HK-2 (cell line): ENCODE data around the gene RIPOR2.
A peak's percentile ranks its signal among the peaks of the same experiment; 100 is the strongest.

Experiments used
- DNase-seq: peaks from one replicate; pipeline ENCODE4 v3.0.0-alpha.2; 2018; ENCODE audit not compliant: unreplicated experiment

Gene RIPOR2

DNA sequence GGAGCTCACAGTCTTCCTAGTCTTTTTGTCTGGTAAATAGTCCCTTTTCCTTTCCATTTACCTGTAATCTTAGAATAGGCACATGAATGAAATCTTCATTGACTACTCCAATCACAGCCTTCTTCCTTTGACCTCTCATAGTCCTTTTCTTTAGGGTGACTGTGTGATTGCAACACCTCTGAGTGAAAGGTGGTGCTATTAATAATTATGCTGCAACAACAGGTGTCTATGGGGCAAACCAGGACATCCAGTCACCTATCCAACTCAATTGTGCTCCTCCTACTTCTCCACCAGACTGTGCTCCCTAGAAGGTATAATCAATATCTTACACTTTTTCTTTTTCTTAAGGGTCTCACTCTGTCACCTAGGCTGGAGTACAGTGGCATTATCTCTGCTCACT, 29.4 kb downstream of the RIPOR2 start:
- DNase-seq: no peak

DNA sequence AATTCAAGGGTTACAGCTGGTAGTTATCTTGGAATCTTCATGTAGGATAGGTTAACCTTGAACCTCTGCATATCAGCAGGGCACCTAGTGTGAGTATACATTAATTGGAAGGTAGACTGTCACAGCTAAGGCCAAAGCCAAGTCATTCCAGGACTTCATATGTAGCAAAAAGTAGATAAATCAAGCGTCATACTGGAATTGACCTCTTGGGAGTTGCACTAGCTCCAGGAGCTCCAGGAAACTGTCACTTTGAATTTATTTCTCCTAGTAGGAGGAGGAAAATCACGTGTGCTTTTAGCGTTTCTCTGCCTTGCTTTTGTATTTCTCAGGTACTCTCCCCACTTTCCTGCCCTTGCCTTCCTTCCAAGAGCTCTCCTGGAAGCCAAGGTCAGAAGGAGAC, 30.3 kb downstream of the RIPOR2 start:
- DNase-seq: no peak

DNA sequence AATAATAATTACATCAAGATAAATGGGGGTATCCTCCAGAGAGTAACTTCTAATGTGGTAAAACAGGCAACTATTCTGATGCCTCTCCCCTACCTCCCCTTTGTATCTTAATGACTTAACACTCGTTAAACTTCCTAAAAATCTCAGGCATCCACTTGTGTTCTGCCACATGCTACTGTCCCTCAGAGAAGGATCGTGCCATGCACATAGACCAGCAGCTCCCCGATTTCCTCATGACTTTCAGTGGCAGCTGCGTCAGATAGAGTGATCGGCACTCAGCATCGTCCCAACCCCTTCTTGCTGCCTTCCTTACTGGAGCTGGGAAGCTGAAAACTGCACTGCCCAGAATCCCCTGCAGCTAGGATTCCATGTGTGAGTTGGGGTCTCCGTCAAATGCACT, 32.1 kb downstream of the RIPOR2 start:
- no peak for DNase-seq

DNA sequence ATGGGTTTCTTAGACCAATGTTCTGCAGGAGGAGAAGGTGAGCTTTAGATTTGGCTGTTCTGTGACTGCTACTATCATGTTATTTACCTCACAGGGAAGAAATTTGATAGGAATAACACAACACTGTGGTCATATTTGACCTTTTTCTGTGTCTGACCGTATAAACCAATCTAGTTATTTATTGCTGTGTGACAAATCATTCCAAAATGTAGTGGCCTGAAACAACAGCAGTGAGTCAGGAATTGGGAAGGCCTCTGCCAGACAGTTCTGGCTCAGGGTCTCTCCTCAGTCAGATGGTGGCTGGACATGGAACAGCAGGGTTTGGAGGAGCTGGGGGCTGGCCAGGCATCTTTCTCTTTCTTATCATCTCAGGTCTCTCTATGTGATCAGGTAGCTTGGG, 33.0 kb downstream of the RIPOR2 start:
- DNase-seq: peak; percentile 8

DNA sequence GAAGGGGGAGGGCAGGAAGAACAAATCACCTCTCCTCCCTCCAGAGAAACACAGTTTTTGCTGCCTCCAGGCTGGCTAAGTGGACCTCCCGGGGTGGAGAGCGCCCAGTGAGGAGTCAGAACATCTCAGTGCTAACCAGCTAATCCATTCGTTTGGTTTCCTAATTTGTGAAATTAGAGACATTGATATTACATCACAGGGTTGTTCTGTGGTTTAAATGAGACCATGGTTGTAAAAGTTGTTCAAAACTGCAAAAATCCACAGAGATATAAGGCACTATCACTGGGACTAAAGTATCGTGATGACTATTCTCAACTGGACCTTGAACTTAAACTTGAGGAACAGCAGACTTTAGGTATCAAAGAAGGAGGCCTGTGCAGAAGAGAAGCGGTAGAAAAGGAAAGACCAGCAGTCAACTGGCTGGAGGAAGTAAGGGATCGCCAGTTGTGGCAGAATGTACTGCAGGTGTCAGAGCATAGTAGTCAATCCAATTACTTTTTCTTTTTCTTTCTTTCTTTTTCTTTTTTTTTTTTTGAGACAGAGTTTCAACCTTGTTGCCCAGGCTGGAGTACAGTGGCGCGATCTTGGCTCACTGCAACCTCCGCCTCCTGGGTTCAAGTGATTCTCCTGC, 33.9 kb downstream of the RIPOR2 start:
- DNase-seq: no peak

DNA sequence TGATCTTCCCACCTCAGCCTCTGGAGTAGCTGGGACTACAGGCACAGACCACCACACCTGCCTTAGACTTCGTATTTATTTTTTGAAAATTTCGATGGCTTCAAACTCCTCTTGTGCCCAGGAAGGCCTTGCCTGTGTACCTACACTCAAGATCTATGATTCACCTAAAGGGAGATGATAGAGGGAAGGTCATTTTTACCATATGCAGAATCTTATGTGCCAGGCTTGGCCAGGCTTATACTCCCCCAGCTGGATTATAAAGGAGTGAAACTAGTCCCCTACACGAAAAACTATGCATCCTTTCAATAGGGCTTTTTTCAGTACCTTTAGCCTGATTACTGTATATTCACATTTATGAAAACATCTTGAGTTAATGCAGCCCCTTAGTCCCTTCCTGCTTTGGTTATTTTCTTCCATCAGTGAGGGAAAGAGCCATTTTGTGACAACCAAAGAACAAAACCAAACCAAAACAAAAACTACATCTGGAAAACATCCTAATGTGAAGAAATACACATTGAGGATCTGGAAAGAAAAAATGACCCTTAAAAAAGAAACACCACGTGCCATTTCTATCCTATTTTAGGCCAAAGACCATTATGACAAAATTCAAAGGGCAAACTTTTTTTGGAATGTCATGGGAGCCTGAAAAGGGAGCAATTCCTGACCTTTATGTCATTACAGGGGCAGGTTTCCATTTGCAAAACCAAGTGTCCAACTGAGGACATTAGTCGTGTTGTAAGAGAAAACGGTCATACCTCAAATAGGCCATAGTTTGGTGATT, 34.7 kb downstream of the RIPOR2 start:
- DNase-seq: no peak

DNA sequence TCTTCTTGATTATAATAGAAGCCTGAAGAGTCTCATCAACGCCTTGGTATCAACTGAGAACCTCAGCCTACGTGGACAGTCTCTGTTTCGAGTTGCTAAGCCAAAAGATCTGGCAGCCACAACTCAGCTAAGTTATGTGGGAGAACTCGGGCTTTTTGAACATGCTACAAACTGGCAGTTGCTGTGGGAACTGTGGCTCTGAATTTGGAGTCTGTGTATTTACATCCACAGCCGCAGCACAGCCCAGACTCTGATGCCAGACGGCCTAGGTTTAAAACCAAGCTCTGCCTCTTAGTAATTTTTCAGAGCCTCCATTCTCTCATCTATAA, 35.8 kb downstream of the RIPOR2 start:
- no peak for DNase-seq

DNA sequence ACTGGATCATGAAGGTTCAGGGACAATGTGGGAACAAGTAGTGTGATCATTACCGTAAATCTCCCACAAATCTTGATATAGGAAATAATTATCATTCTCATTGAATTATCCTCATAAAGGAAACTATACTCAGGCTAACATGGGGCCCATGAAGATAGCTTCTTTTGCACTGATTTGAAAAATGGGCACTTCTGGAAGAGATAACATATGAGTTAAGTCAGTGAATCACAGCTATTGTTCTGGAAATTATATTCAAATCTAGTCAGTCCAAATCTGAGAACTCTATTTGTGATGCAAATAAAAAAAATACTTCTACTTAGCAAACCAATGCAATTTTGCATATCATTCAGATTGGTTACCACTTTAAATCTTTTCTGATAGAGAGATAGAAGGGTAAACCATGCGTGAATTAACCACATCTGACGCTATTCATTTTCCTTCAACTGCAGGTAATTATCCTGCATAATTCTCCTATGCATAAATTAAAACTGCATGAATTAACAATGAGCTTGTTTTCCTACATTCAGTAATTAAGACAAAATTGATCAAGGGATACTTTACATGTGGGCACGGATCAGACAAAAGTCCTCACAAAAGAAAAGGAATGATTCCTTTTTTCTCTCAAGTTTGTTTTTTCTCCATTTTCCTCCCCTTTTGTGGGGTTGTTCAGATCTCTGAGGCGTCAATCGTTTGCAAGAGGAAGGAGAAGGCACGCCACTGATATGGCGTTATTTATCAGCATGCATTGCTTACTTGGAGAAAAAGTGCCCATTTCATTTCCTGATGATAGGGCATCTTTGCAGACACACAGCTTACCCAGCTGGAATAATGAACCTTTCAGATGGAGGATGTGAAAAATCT, 36.4 kb downstream of the RIPOR2 start:
- no peak for DNase-seq

DNA sequence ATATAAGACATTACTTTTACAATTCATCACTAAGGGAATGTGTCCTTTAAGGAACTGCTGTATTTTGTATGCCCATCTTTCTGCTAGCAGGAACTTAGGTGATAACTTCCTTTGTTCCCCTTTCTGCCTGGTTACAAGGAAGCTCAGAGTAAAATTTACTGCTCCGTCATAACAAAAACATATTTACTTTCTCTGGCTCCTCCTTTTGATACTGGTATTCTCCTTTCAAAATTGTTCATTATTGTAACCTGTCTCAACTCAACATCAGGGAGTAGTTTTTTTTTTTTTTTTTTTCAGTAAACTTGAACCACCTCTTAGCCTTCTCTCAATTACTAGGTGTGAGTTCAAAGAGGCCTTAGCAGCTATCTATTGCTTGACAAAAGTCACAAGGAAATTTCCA, 37.1 kb downstream of the RIPOR2 start:
- no peak for DNase-seq

DNA sequence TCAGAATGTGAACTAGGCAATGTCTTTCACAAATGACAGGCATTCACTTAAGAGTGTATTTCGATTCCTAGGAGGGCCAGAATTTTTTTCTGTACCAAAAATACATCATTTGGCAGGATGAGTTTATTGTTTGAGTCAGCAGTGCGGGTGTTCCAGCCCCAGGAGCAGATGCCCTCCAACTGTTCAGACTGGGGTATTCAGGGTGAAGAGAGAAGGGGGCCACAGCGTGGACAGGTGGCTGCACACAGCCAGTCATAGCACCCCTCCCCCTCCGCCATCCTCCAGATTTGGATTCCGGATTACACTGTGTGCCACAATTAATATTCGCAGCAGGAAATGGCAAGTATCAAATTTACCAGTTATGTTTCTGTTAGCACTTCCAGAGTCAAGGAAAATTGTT, 38.6 kb downstream of the RIPOR2 start:
- DNase-seq: no peak

DNA sequence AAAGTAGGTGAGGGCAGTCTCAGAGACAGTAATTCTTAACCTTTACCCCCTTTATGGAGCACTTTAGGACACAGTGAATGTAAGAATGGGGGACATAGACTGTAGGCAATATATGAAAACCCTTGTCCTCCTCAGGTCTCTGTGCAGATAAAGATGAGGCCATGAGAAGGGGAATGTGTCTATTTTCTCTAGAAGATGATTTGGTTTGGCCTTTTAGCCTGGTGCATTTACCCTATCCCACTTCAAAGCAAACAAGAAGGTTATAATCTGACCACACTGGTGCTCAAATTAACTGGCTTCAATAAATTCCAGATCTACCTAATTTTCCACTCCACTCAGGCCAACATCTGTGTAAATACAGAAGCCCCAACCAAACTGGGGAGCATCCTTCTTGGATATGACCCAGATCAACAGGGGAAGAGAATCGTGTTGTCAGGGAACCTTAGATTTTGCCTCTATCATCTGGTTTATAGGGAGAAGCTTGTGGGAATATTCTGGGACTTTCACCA, 42.4 kb downstream of the RIPOR2 start:
- no peak for DNase-seq

DNA sequence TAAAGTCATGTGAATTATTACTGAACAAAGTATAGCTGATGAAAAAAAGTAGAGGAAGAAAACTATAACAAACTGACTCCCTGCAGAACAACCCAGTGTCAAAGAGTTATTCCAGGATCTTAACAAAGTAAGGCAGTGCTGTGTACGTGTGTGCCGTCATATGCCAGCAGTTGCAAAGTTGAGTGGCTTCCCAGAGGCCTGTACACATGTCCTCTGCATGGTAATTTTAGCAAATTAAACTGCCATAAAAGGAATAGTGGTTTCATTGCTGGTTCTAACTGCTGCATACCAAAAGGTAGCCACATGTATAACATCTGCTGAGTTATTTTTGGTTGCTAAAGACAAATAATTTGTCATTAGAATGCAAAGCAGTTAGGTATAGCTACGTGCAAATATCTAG, 44.8 kb downstream of the RIPOR2 start:
- no peak for DNase-seq

DNA sequence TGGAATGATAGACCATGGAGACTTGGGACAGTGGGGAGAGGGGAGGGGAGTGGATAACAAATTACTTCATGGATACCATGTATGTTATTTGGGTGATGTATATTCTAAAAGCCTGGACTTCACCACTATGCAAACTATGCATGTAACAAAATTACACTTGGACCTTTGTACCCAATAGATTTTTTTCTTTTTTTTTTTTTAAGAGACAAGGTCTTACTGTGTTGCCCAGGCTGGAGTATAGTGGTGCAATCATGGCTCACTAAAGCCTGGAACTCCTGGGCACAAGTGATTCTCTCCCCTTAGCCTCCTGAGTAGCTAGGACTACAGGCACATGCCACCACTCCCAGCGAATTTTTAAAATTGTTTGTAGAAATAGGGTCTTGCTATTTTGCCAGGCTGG, 45.3 kb downstream of the RIPOR2 start:
- no peak for DNase-seq

DNA sequence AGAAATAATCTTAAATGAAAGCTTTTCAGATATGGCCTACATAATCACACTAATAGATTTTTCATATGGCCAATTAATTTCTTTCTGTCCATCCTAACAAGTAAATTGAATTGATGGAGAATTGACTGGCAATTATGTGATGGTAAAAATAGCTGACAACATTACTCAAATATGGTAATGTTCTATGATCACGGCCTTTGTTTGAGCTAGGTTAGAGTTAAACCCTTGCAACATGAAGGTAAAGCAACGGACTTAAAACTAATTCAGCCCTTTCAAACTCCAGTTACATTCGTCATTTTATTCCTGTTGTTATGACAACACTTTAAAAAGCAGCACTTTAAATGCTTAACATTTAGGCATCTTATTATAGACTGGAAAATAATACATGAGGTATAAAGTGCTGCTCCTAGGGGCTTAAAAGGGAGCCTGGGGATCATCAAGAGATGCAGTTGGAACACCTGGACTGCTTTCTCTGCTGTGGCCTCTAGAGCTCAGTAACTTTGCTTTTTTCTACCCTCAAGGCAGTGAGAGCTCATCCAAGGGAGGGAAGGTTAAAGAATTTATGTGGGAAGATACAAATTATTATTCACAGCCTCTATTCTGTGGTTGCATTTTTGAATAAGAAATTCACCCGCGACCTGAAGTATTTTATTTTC, 46.9 kb downstream of the RIPOR2 start:
- no peak for DNase-seq

DNA sequence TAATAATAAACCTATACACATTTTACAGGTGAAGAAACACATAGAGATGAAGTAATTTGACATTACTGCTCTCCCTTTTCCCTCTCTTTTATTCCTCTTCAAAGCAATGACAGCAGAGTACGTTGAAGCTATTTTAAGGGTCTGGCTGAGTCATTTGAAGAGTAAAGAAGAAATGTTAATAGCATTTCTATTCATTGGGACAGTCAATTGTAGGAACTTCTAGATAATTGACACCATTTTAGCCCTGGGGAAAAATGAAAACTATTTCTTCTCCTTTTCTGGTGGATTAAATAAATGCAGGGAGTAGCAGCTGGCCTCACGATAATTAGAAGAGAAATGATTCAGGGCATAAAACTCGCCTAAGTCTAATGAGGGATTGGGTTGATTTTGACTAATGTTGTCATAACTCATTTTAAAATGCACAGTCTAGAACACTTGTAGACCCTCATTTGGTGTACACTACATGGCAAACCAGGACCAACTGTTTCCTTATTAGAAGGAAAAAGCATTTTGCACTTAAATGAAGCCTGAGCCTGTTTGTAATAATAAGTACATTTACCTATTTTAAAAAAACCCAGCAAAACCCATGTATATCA, 48.1 kb downstream of the RIPOR2 start:
- no peak for DNase-seq

DNA sequence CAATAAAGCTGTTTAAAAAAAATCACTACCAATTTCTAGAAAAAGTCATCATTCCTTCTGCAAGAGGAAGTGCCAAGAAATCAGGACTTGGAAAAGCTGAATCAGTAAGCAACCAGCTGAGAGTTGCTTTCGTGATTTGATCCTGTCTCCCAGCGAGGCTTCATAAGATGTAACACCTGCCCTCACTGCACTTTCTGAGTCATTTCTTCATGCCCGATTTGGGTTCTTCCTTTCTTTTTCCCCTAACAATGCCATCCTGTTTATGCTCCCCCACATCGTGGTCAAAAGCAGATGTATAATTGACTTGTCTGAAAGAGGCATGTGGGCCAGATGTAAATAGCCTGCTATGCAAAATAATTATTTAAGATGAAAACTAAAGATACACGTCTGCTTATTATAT, 52.1 kb downstream of the RIPOR2 start:
- no peak for DNase-seq

DNA sequence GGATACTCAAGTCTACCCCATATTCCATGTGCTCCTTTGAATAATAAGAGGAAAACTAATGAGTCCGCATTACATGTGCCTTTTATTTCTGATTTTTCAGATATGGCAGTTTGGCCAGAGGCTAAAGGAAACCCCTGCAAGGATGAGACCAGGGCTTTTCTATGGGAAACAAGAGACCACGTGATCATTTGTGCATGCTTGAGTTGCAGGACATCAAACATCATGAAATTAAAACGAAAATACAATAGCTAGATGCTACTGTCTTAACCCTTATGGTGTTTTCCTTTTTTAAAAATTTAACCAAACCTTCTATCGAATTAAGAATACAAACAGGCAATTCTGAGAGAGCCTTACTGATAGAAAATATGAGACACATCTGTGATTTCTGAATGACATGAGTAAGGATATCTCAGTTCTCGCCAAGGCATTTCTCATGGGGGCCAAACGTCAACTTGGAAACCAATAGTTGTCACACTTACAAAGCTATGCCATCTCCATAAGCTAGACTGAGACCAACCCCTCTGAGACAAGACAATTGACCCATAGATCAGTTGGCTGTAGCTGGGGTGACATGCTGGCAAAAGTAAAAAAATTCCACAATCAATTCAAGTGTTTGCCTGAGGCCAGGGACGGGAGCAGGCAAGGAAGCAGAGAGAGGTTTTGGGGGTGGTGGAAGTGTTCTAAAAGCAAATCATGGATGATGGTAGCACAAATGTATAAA, 52.8 kb downstream of the RIPOR2 start:
- DNase-seq: no peak

DNA sequence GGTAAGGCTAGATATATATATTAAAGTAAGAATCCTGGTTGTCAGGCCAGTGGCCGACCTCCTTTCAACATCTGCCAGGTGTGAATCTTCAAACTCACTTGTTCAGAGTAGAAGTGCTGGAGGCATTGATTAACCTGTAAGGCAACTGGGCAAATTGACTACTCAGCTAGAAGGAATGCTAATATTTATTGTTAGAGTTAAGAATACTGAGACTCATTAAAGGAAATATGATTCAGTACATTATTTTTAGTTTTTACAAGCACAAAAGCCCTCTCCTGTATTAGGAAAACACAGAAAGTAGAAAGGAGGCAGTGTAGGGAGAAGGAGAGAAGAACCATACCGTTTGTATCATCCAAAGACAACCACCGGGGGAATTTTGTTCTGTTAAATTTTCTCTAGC, 53.5 kb downstream of the RIPOR2 start:
- no peak for DNase-seq

DNA sequence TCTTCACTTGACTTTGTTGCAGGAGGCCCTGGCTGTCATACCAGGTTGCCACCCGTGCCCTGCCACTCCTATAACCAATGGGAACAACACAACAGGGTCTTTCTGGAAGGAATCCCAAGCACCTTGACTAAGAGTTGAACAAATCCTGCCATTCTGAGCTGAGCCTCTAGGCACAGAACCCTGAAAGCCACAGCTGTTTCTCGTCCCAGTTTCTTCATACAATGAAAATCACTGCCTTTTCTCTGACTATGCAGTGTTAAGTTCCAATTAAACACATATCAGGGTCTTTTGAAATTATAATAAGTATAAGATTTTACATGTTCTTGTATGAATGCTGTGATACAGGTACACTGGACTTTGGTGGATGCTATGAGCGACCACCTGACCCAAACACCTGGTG, 54.4 kb downstream of the RIPOR2 start:
- no peak for DNase-seq

DNA sequence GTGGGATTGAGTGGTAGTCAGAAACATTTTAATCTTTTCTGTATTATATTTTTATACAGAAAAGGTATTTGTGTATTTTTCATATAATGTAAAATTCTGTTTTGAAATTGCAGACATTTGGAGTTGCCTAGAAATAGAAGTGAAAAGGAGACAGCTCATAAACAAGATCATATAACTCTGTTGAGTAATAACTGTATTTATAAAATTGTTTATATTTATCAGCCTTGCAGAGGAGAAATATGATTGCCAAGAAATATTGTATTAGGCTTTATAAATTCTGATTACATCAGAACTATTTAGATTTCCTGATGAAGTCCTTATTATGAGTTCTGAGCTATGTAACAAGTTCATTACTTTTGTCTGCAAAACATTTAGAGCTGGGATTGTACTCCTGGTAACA, 55.3 kb downstream of the RIPOR2 start:
- DNase-seq: no peak

DNA sequence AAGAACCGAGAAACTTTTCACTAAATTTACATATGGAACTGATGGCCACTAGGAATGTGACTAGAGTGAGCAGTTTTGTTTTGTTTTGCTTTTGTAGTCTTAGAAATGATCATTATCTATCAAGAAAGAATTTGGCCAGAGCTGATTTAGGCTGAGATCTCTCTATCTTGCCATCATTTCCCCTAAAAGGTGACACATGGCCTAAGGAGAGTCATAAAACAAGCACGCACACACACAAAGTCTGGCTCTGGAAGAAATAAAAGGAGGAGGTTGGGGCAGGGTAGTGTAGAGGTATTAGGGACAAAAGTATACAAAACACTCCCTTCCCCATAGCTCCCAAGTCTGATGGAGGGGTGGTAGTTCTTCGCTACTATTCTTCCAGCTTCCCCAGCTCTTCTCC, 56.4 kb downstream of the RIPOR2 start:
- DNase-seq: no peak
